ENCODE results near the gene GPR62. TPM values are rescaled to one million over a fixed set of nuclear protein-coding genes. Genes with fewer than 3 reads are reported as not detected.

Gene GPR62
- total and polyA plus RNA-seq, 2 of the 8 experiments (the other 6 are each of a cell fraction or from before 2014, with no cell fraction given): 0.22 to 0.29 TPM

DNA sequence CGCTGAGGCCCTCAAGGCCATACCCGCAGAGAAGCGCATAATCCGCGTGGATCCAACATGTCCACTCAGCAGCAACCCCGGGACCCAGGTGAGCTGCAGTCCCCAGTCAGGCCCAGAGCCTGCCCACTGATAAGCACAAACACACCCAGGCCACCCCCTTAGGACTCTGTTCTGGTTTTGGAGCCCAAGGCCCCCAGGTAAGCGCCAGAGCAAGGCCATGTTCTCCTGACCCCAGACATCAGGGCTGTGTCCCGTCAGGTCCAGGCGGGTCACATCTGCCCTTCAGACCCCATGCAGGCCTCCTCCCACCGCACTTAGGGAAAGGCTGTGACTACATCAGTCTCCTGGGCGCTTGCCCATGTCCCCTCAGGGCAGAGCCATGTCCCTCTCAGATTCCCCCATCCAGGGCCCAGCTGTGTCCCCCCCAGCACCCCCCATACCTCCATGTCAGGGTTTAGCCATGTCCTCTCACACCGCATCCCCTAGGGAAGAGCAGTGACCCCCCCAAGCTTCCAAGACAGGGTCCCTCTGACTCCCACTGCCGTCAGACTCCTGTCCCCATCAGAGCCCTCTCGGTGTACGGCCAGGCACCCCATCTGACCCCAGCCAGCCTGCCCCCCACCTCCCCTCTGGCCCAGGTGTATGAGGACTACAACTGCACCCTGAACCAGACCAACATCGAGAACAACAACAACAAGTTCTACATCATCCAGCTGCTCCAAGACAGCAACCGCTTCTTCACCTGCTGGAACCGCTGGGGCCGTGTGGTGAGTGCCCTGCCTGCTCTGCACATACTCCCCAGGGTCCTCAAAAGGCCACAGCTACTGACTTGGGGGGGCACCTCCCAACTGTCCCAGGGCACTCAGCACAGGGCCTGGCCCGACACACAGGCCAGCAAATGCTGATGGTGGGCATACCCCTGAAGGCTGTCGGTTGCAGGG, 11.5 kb upstream of the GPR62 start:
- Histone ChIP-seq H3K23me2 (ENCODE audit: low read depth, low read length) (peaks cover 9% of the 10 kb centered on the region; the same call in 1 of the 2 replicates), H3K27ac (ENCODE audit: low read depth, low read length) (no peak overlapping the region), H3K4me3 (ENCODE audit: extremely low read depth in 1 of 4, insufficient read depth in 2 of 4, low read depth in 3 of 4, low read length in 4 of 4) (no peak overlapping the region), H3K36me3 (ENCODE audit: control insufficient read depth in 2 of 4, insufficient read depth in 4 of 4, low read length in 3 of 4) (no peaks in the 10 kb centered on the region), H3K14ac (ENCODE audit: insufficient read length) (no peak overlapping the region), H2AFZ (ENCODE audit: low read length) (no peak overlapping the region), H4K20me1 (replicated peaks in 1 of 2; ENCODE audit: control insufficient read depth in 1 of 2, insufficient read depth in 2 of 2, low read length in 2 of 2) (peaks cover 3 to 15% of the 10 kb centered on the region in 2 experiments), H3K79me2 (ENCODE audit: control insufficient read depth in 1 of 2, insufficient read depth in 2 of 2, low read length in 2 of 2) (peaks cover 0 to 26% of the 10 kb centered on the region in 2 experiments; a peak in 3 of 4 replicates), H3K79me1 (ENCODE audit: low read depth, low read length) (peaks cover 9% of the 10 kb centered on the region), H3K27me3 (replicated peaks in 1 of 4; ENCODE audit: control insufficient read depth in 3 of 4, extremely low read depth in 1 of 4, insufficient read depth in 3 of 4, low read length in 3 of 4) (peaks cover 0 to 10% (median 4%) of the 10 kb centered on the region in 4 experiments; a peak in 4 of 7 replicates), H2BK15ac (ENCODE audit: low read length) (no peak overlapping the region), H3K18ac (ENCODE audit: extremely low read depth, low read length) (no peak overlapping the region), H3K9ac (replicated peaks in 1 of 4; ENCODE audit: extremely low read depth in 1 of 4, low read depth in 3 of 4, low read length in 3 of 4) (no peak overlapping the region), H3K9me3 (ENCODE audit: insufficient read depth in 2 of 2, low read depth in 1 of 2, low read length in 1 of 2) (no peaks in the 10 kb centered on the region), H3K4me2 (ENCODE audit: insufficient read depth in 1 of 2, low read depth in 2 of 2, low read length in 2 of 2) (no peak overlapping the region), H3K4ac (replicated peaks; ENCODE audit: insufficient read length, low read depth, low read length) (no peak overlapping the region), H3K4me1 (replicated peaks in 1 of 4; ENCODE audit: control insufficient read depth in 3 of 4, insufficient read depth in 4 of 4, low read length in 3 of 4) (peaks cover 2 to 13% (median 6%) of the 10 kb centered on the region in 4 experiments), H2BK120ac (replicated peaks; ENCODE audit: low read depth, low read length) (no peak overlapping the region), H3K23ac (ENCODE audit: insufficient read length) (no peak overlapping the region), H4K8ac (ENCODE audit: extremely low read depth, insufficient read depth, low read length) (no peak overlapping the region; the same call in 1 of the 2 replicates), H3K56ac (replicated peaks; ENCODE audit: insufficient read length, low read depth, low read length) (no peak overlapping the region), H4K5ac (ENCODE audit: insufficient read length, low read depth, low read length) (no peak overlapping the region), H2AK5ac (ENCODE audit: low read depth, low read length) (no peak overlapping the region), H2BK5ac (ENCODE audit: low read depth, low read length) (no peak overlapping the region), H4K91ac (replicated peaks; ENCODE audit: insufficient read length, low read length) (no peak overlapping the region), H2BK20ac (ENCODE audit: low read length) (no peak overlapping the region), H2BK12ac (ENCODE audit: low read depth, low read length) (no peak overlapping the region)
- WGBS, 2 experiments (ENCODE audit: extremely low coverage in 1 of 2, insufficient coverage in 1 of 2, insufficient read length in 1 of 2, insufficient replicate concordance in 2 of 2, low coverage in 1 of 2, low lambda C conversion rate in 2 of 2, missing lambda C conversion rate in 1 of 2): 89% methylated on average over 12 of the region's 21 CpGs; no CpG with 5 or more reads in 1 of the 2 experiments
- CTCF ChIA-PET (ENCODE audit: partially characterized antibody): interaction anchor here (1.0 to 5.1 kb wide), 12 partner anchors 9 to 239 kb away, joined by 3 to 44 read pairs (median 8); partner anchors contain the start of genes ABHD14A, ABHD14B, ACY1 and GPR62
- FAIRE-seq (no peak), DNase-seq (ENCODE audit: low read depth in 1 of 2, low spot score in 2 of 2) (no peak)
- POLR2A ChIA-PET (ENCODE audit: partially characterized antibody): interaction anchor here (0.6 to 15.7 kb wide), 8 partner anchors 11 to 601 kb away, joined by 3 to 148 read pairs (median 10); partner anchors contain the start of genes ABHD14A, ABHD14B, GPR62 and PCBP4
- TF ChIP-seq POLR2A (IDR thresholded peaks at IDR 0.05; ENCODE audit: control extremely low read depth in 1 of 2, low read depth in 2 of 2, low read length in 2 of 2) (no peak), CTBP2 (IDR thresholded peaks at IDR 0.05; ENCODE audit: borderline replicate concordance, insufficient read depth, insufficient read length, low read length) (no peak), SUZ12 (IDR thresholded peaks at IDR 0.05; ENCODE audit: low read length) (no peak), TAF1 (IDR thresholded peaks at IDR 0.05; ENCODE audit: low read depth, low read length) (no peak), TEAD4 (IDR thresholded peaks at IDR 0.05; ENCODE audit: low read depth, low read length) (no peak), RNF2 (IDR thresholded peaks at IDR 0.05; ENCODE audit: borderline replicate concordance, low read depth, low read length, missing control alignments, poor library complexity, severe bottlenecking) (no peak), KDM1A (IDR thresholded peaks at IDR 0.05; ENCODE audit: borderline replicate concordance, low read length) (no peak)
- TF ChIP-seq, protein P1, sequence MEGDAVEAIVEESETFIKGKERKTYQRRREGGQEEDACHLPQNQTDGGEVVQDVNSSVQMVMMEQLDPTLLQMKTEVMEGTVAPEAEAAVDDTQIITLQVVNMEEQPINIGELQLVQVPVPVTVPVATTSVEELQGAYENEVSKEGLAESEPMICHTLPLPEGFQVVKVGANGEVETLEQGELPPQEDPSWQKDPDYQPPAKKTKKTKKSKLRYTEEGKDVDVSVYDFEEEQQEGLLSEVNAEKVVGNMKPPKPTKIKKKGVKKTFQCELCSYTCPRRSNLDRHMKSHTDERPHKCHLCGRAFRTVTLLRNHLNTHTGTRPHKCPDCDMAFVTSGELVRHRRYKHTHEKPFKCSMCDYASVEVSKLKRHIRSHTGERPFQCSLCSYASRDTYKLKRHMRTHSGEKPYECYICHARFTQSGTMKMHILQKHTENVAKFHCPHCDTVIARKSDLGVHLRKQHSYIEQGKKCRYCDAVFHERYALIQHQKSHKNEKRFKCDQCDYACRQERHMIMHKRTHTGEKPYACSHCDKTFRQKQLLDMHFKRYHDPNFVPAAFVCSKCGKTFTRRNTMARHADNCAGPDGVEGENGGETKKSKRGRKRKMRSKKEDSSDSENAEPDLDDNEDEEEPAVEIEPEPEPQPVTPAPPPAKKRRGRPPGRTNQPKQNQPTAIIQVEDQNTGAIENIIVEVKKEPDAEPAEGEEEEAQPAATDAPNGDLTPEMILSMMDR (IDR thresholded peaks at IDR 0.05; ENCODE audit: control extremely low read depth in 1 of 3, insufficient read depth in 1 of 3, low read depth in 1 of 3, low read length in 3 of 3): no peak

Data from H1 (cell line).